Stomach (tissue), 4 donors: ENCODE results near the gene CERS6.

ENCODE experiments used
- CTCF ChIP-seq, 7 experiments: fragments of 450-650 bp in 4 of 7; fragments of 200-600 bp in 3 of 7; sonication (generic) in 3 of 7; IDR thresholded peaks; one replicate each; pipeline ENCODE4 v1.5.1; 2016 to 2019; ENCODE audit warnings: antibody characterized with exemption in 7 of 7, control low read depth in 2 of 7, mild to moderate bottlenecking in 1 of 7
- EP300 ChIP-seq: sonication (generic); formaldehyde crosslinking; IDR thresholded peaks from one replicate; pipeline ENCODE4 v1.6.1; 2017; ENCODE audit warnings: antibody characterized with exemption

- TF ChIP-seq CTCF (IDR thresholded peaks at IDR 0.05) = no peak
- TF ChIP-seq EP300 = peak; percentile 92
Observed at GRCh38 chr2:168639441-168639898, 183.4 kb downstream of the CERS6 start.
